NCI-H226 (cell line): ENCODE measurements around the gene ILK.

Experiments
- DNase-seq: peaks from one replicate; pipeline ENCODE4 v3.0.0-alpha.2; 2015

The ILK gene

GRCh38 chr11:6574816-6575715 lies 28.5 kb upstream of the ILK start:
- DNase-seq: no peak

- peak; percentile 28 for DNase-seq
Measured at GRCh38 chr11:6576471-6577373, 26.9 kb upstream of the ILK start.

GRCh38 chr11:6578134-6578533 lies 25.4 kb upstream of the ILK start:
- no peak for DNase-seq

GRCh38 chr11:6579681-6580080 lies 23.9 kb upstream of the ILK start:
- no peak for DNase-seq

- no peak for DNase-seq
Measured at GRCh38 chr11:6583584-6583983, 20.0 kb upstream of the ILK start.

GRCh38 chr11:6584528-6584927 lies 19.0 kb upstream of the ILK start:
- DNase-seq: no peak

- DNase-seq: no peak
Measured at GRCh38 chr11:6586434-6587359, 16.9 kb upstream of the ILK start.

- DNase-seq: no peak
Measured at GRCh38 chr11:6587360-6587953, 16.1 kb upstream of the ILK start.

GRCh38 chr11:6588018-6588417 lies 15.6 kb upstream of the ILK start:
- DNase-seq: no peak

- no peak for DNase-seq
Measured at GRCh38 chr11:6594142-6594768, 9.3 kb upstream of the ILK start.

GRCh38 chr11:6596239-6596877 lies 7.2 kb upstream of the ILK start:
- no peak for DNase-seq

GRCh38 chr11:6598555-6598954 lies 5.0 kb upstream of the ILK start:
- no peak for DNase-seq

GRCh38 chr11:6599449-6599848 lies 4.1 kb upstream of the ILK start:
- DNase-seq: no peak

GRCh38 chr11:6599881-6600390 lies 3.6 kb upstream of the ILK start:
- DNase-seq: no peak

GRCh38 chr11:6601041-6601461 lies 2.5 kb upstream of the ILK start:
- DNase-seq: no peak

- no peak for DNase-seq
Measured at GRCh38 chr11:6602096-6602940, 1.3 kb upstream of the ILK start.

- DNase-seq: peak; percentile 13
Measured at GRCh38 chr11:6604081-6604626, 580 bp downstream of the ILK start.

- DNase-seq: no peak
Measured at GRCh38 chr11:6604790-6605189, 1.2 kb downstream of the ILK start.

GRCh38 chr11:6606471-6607189 lies 3.1 kb downstream of the ILK start:
- DNase-seq: peak; percentile 89
